Neural crest cell (in vitro differentiated cells): ENCODE results near the gene HELZ2. TPM values are rescaled to one million over a fixed set of nuclear protein-coding genes. Genes with fewer than 3 reads are reported as not detected.

ENCODE experiments used
- DNase-seq: peaks from one replicate; pipeline ENCODE4 v3.0.0; 2021; ENCODE audit warnings: low read depth, mixed read lengths, low spot score
- H3K27ac Mint-ChIP-seq: one replicate; pipeline ENCODE4 v1.8.0; 2021; ENCODE audit warnings: mild to moderate bottlenecking, mixed read lengths; ENCODE audit not compliant: unreplicated experiment
- H3K27me3 Mint-ChIP-seq: 2 replicates; pipeline ENCODE4 v1.8.0; 2021; ENCODE audit warnings: low read depth, mild to moderate bottlenecking, mixed read lengths
- H3K36me3 Mint-ChIP-seq: 2 replicates; pipeline ENCODE4 v1.8.0; 2021; ENCODE audit warnings: low read depth, mild to moderate bottlenecking, mixed read lengths
- H3K4me1 Mint-ChIP-seq: 2 replicates; pipeline ENCODE4 v1.8.0; 2021; ENCODE audit warnings: mixed read lengths
- H3K4me3 Mint-ChIP-seq: one replicate; pipeline ENCODE4 v1.8.0; 2021; ENCODE audit warnings: mild to moderate bottlenecking, mixed read lengths
- H3K9me3 Mint-ChIP-seq: 2 replicates; pipeline ENCODE4 v1.8.0; 2021; ENCODE audit warnings: mixed read lengths
- total RNA-seq: library from RNA; stranded (reverse); gene quantifications from 2 replicates; pipeline ENCODE4 v1.2.1, GENCODE V29; 2021
- TF ChIP-seq, protein P1 (sequence below): fragments of 200-600 bp; sonication (generic); conservative IDR thresholded peaks from 2 replicates; pipeline ENCODE4 v1.5.0; 2021; ENCODE audit warnings: antibody characterized with exemption, mild to moderate bottlenecking

The HELZ2 gene
- total RNA-seq, 1 donor from 2014 or later, result 22.3 TPM

DNA sequence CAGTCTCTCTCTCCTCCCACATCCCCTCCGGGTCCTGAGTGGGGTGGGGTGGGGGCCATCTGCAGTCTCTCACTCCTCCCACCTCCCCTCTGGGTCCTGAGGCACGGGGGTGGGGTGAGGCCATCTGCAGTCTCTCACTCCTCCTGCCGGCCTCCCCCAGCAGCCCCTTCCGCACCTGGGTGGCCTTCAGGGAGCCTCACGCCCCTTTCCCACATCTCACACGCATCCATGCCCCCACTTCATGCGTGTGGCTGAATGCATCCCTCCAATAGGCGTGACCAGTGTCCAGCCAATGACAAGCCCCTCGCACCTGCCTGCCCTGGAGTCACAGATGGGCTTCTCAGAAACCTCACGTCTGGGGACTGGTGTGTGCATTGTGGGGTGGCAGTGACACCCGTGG is 25.5 kb downstream of the HELZ2 start:
- DNase-seq, result no peak
- TF ChIP-seq, protein P1, sequence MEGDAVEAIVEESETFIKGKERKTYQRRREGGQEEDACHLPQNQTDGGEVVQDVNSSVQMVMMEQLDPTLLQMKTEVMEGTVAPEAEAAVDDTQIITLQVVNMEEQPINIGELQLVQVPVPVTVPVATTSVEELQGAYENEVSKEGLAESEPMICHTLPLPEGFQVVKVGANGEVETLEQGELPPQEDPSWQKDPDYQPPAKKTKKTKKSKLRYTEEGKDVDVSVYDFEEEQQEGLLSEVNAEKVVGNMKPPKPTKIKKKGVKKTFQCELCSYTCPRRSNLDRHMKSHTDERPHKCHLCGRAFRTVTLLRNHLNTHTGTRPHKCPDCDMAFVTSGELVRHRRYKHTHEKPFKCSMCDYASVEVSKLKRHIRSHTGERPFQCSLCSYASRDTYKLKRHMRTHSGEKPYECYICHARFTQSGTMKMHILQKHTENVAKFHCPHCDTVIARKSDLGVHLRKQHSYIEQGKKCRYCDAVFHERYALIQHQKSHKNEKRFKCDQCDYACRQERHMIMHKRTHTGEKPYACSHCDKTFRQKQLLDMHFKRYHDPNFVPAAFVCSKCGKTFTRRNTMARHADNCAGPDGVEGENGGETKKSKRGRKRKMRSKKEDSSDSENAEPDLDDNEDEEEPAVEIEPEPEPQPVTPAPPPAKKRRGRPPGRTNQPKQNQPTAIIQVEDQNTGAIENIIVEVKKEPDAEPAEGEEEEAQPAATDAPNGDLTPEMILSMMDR, result no peak
- no peaks in the 10 kb centered on the region for H3K36me3 Mint-ChIP-seq
- peaks cover 4% of the 10 kb centered on the region for H3K27me3 Mint-ChIP-seq
- no peaks in the 10 kb centered on the region for H3K9me3 Mint-ChIP-seq
- peaks cover 5% of the 10 kb centered on the region for H3K4me1 Mint-ChIP-seq
- H3K27ac Mint-ChIP-seq, result no peak overlapping the region
- H3K4me3 Mint-ChIP-seq, result no peak overlapping the region

GRCh38 chr20:63547725-63548480 is 26.1 kb downstream of the HELZ2 start, which contains the start of gene SRMS:
Gene SRMS (minus strand): TSS chr20:63547749. CDS start chr20:63547463, 286 bp downstream.
- Mint-ChIP-seq H3K27ac (no peak within 1 kb of the TSS), H3K27me3 (peaks cover 4% of the 10 kb centered on the region), H3K4me1 (peaks cover 5% of the 10 kb centered on the region), H3K9me3 (no peaks in the 10 kb centered on the region), H3K36me3 (no peaks in the 10 kb centered on the region), H3K4me3 (no peak within 1 kb of the TSS)
- DNase-seq, result no peak
- TF ChIP-seq, protein P1, result no peak

DNA sequence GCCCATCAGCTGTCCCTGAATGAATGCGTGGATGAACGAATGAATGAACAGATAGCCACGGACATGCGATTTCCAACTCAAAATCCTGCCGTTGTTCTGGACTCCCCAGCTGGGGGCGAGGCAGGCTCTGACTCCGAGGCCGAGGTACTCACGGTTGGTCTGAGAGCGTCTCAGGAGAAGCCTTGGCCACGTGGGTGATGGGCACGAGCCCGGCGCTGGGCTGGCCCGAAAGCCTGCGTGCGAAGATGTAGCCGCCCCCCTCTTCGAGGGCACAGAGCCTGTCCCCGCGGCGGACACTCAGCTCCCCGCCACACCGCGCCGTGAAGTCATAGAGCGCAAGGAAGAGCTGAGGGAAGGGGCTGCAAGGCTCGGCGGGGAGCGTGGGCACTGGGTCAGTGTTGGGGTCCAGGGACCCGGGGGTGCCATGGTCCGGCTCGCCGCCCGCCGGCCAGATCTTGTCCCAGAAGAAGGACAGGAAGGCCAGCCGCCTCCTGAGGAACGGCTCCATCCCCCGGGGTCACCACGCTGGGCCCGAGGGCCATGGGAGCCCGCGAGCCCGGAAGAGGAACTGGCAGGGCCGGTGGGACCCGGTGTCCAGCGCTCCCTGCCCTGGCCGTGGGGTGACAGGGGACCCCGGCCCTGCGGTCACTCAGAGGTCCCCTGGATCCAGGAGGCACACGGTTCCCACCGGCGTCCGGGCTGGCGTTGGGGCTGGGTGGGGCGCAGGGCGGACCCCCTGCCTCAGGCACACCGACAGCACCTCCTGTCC is 26.9 kb downstream of the HELZ2 start:
- Mint-ChIP-seq H3K36me3 (no peaks in the 10 kb centered on the region), H3K9me3 (no peaks in the 10 kb centered on the region), H3K4me3 (no peak overlapping the region), H3K4me1 (peaks cover 5% of the 10 kb centered on the region), H3K27me3 (peaks cover 4% of the 10 kb centered on the region), H3K27ac (no peak overlapping the region)
- TF ChIP-seq, protein P1, result no peak
- DNase-seq, result no peak

DNA sequence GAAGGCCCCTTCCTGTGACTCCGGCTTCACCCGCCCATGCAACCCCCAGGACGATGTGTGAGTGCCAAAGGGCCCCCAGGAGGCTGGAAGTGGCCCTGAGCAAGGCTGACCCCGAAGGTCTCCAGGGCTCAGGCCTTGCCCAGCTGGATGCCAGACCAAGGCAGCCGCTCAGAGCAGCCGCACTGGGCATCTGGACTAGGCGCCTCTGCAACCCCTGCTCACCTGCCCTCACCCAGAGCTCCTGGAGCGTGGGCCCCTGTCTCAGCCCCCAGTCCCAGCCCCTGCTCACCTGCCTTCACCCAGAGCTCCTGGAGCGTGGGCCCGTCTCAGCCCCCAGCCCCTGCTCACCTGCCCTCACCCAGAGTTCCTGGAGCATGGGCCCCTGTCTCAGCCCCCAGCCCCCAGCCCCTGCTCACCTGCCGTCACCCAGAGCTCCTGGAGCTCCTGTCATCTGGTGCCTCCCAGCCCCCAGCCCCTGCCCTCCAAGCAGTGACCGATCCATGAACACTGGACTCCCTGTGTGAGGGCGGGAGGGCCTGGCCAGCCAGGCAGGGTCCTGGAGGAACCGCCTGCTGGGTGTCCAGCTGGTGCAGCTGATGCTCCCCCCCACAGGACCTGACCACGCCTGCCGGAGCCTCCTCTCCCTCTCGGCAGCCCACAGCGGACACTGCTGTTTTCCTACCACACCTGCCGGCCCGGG is 27.6 kb downstream of the HELZ2 start:
- no peak for DNase-seq
- TF ChIP-seq, protein P1, result no peak
- H3K36me3 Mint-ChIP-seq, result no peaks in the 10 kb centered on the region
- peaks cover 4% of the 10 kb centered on the region for H3K27me3 Mint-ChIP-seq
- H3K9me3 Mint-ChIP-seq, result no peaks in the 10 kb centered on the region
- H3K4me3 Mint-ChIP-seq, result no peak overlapping the region
- H3K27ac Mint-ChIP-seq, result no peak overlapping the region
- H3K4me1 Mint-ChIP-seq, result peaks cover 5% of the 10 kb centered on the region

- DNase-seq, result no peak
- no peaks in the 10 kb centered on the region for H3K9me3 Mint-ChIP-seq
- no peak overlapping the region for H3K27ac Mint-ChIP-seq
- H3K27me3 Mint-ChIP-seq, result no peaks in the 10 kb centered on the region
- no peaks in the 10 kb centered on the region for H3K4me1 Mint-ChIP-seq
- H3K36me3 Mint-ChIP-seq, result no peaks in the 10 kb centered on the region
- TF ChIP-seq, protein P1, result no peak
- no peak overlapping the region for H3K4me3 Mint-ChIP-seq
Measured at GRCh38 chr20:63545814-63546213, 28.2 kb downstream of the HELZ2 start.
